NCI-H82 treated with DMSO at 0.1 percent for 48 hours (cell line): ENCODE data around the gene PRKG1.

Experiments used
- DNase-seq: peaks from one replicate; lab custom pipeline; 2025; ENCODE audit not compliant: unreplicated experiment; lab: John Stamatoyannopoulos, UW

The PRKG1 gene

DNA sequence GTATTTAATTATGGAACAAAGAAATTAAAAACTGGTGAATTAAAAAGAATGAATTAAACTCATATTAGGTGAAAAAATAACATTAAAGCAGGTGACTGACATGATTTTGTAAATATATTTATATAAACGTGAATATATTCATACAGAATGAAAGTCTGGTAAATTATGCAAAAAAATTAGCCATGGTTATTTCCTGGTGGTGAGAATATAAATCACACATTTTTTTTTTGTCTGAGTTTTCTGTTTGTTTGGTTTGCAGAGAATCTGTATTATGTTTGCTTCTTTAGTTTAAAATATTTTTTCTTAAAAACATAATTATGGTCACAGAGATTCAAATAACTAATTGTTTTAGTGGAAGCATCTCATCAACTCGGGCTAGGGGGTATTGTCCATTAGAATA, 698.1 kb downstream of the PRKG1 start:
- no peak for DNase-seq

DNA sequence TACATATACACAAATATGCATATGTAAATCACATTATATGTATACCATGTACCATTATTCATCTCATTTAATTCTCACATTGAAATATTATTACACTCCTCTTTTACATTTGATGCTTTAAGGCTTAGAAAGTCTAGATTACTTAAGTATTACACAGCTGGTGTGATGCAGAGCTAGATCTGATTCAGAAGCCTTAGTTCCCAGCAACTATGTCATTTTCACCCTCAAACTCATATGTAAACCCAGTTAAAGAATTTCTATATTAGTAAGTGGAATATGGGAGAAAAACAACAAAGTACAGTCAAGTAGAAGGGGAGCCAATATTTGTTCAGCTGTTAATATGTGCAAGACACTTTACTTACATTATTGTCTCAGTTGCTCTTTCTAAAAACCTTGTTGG, 699.4 kb downstream of the PRKG1 start:
- no peak for DNase-seq

DNA sequence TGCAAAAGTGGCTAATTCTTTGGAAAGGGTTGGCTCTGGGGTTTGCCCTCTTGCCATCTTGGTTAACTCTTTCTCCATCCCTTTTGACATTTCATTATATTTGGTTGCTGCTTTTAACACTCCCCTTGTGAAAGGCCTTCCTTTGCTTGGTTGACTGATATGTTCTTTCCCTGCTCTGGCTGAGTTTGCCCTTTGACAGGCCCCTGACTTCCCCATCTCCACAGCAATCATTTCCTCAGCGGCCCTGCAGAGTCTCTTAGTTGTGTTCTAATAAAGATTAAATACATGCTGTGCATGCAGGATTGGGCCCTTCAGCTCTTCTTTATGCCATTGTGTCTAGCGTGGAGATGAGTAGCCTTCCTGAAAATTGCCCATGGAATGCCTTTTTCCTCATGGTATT, 709.7 kb downstream of the PRKG1 start:
- no peak for DNase-seq

DNA sequence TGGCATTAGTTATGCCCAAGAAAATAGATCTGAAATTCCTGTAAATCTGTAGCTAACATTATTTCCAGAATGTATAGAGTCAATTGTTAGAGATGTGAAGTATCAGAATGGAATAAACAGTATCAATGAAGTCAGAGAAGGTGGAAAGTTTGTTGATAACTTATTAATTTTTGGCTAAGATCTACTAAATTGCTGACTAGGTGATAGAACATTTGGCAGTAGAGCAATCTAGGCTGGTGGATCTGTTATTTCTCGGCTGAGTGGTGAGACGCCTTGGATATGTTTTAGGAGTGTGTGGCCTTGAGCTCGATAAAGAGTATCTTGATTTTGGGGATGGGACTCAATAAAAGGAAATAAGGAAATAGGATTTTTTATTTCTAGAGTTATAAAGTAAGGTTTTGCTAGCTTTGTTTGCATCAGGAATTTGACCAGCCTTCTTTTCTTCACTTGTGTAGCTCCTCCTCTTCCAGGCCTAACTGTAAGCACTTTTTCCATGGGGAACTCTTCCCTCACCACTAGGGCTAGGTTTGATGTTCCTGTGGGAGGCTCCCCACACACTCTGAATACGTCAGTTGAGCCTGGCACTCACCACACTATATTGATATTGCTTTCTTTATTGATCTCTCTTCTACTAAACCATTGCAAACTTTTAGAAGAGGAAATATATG, 711.9 kb downstream of the PRKG1 start:
- no peak for DNase-seq

DNA sequence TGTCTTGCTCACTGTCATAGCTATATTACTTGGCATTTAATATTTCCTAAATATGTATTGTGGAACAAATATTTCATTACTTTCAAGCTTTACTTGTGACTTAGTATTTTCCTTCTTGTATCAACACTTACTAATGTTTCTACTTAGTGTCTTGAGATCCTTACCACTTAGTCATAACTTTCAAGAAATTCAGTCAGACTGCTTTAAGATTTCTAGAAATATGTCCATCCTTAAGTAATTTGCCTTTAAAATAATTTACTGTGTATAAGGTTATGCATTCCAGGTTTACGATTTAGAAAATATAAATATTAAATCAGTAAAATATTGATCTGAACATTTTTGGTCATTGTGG, 712.4 kb downstream of the PRKG1 start:
- DNase-seq, result no peak

DNA sequence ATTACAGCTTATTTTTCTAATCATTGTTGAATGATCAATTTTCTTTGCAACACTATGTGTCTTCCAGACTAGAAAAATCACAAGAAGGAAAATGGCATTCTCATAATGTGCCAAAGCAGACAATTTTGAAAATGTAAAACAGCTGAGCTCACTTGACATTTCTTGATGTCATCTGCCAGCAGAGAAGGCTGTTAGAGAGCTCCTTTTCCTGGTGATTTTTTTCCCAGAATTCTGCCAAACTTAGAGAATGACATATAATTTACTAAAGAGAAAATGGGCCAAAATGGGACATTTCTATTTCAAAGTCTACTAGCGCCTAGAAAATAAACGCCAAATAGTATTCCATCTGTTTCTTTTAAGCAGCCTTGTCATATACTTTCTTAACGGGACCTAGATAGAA, 714.0 kb downstream of the PRKG1 start:
- DNase-seq, result no peak

DNA sequence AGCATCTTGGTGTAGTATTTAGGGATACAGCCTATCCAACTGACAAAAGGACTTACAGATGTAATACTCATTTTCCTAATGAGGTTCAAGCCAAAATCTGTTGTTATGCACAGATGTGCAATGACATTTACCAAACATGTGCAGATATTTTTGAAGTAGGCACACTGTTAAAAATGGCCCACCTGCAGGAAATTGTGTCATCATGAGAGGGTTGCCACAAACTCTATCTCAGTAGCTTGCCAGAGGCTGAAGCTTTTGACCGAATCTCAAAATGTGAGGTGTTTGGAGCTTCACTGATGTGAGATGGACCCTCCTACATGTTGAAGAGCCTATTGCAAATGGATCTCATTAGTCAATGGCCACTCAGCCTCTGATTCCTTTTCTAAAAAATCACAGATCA, 714.8 kb downstream of the PRKG1 start:
- DNase-seq, result no peak

DNA sequence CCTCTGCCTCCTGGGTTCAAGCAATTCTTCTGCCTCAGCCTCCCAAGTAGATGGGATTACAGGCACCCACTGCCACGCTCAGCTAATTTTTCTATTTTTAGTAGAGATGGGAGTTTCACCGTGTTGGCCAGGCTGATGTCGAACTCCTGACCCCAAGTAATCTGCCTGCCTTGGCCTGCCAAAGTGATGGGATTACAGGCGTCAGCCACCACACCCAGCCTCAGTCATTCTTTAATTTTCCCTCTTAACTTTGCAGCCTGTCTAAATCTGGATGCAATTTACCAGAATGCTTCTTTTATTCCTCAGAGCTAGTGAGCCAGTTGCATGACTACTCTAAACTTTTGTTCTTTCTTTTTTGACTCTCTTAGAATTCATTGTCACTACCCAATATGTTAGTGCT, 715.6 kb downstream of the PRKG1 start:
- DNase-seq, result no peak

DNA sequence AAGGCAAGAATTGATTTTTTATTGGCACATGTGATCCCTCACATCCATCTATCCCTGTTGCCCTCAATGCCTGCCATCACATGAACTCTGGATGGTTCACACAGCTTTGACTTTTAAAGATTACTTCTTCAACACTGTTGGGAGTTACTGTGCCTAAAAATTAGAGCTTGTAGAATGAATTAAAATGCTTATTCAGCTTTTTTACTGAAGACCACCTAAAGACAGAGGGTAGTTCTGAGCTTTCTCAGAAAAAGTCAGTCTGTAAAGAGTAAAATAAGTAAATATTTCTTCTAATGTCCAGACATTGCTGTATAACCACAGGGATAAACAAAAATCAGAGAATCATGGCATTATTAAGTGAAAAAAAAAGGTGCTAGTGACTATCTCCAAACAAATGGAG, 718.4 kb downstream of the PRKG1 start:
- DNase-seq, result no peak

DNA sequence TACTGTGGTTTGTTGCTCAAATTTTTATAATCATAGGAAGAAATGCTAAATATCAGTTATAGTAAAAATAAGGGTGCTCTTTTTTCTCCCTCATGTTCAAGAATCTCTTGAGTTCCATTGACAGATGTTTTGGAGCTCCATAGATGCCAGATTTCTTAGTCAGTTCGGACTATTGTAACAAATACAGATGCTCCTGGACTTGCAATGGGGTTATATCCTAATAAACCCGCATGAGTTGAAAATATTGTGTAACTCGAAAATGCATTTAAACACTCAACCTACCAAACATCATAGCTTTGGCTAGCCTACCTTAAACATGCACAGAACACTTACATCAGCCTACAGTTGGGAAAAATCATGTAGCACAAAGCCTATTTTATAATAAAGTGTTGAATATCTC, 725.8 kb downstream of the PRKG1 start:
- no peak for DNase-seq

DNA sequence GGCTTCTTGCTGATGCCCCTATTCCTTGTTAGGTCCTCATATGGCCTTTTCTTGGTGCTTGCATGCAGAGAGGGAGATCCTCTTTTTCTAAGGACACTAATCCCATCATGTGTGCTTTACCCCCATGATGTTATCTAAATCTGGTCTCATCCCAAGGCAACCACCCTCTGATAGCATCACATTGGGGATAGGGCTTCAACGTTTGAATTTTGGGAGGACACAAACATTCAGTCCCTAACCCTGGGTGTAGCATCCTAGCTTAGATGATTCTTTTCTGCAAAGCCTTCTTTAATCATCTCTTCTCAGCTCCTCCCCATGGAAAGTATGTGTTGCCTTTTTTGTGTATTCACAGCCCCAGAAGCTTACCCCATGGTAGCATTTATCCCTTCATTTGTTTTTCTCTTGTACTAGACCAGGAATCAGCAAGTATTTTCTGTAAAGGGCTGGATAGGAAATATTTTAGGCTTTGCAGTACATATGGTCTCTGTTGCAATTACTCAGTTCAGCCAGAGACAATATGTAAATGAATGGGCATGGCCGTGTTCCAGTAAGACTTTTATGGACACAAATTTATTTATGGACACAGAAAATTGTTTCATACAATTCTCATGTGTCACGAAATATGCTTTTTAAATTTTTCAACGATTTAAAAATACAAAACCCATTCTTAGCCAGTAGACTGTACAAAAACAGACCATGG, 726.6 kb downstream of the PRKG1 start:
- DNase-seq, result no peak

DNA sequence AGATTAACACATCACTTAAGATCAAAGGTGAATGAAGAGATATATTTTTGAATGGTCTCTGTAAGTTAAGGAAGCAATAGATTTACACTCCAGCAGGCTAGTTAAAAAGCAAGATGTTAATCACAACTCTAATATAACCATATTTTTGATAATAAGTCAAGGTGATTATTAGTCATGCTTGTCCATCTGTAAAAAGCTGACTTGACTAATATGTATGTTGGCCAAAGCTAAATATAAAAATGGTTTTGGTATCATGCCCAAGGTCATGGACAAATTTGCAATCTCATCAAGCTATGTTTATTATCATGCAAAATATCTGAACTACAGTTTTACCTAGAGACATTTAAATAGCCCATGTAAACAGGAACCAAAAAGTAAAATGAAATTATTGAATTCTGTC, 727.7 kb downstream of the PRKG1 start:
- DNase-seq, result no peak

DNA sequence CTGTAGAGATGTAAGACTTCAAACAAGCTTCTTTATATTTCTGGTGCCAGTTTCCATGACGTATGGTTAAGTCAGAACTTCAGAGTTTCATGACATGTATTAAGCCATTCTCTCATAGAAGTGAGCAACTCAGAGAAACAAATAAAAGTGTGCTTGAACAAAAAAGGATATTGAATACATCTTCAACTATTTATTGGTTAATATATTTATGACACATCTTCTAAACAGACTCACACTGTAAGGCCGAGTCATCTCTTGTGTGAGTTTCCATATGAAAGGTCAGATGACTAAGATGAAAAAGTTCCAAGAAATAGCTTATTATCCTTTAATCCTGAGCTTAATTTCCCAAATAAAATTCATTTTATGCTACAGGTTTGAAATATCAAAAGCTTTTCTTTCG, 730.6 kb downstream of the PRKG1 start:
- DNase-seq, result no peak

DNA sequence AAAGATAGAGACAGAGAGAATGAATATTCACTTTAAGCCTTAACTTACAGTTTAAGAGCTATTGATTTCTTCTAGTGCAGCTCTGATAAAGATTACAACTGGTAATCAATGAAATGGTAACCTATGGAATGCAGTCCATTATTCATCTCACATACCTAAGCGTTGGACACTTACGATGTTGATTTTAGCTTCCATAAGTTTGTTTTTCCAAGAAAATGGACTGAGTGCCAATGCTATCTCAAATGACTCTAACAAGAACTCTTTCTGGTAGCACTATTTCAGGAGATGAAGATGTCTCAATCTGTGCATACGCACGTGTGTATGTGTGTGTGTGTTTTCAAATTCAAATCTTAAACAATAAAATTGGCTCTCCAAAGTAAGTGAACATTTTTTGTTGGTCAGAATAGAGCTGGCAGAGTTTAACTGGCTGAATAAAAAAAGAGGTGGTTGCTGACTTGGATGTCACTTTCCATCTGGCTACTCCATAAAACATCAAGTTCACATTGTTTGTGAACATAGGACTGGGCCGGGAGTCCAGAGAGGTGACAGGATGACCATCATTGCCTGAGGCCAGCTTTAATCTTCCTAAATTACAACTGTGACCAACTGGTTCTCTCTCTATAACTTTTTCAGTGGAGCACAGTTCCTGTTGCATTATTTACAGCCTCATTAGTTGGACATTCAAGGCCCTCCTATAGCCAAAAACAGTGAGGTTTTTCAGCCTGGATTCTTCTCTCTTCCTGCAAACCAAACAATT, 732.0 kb downstream of the PRKG1 start:
- no peak for DNase-seq

DNA sequence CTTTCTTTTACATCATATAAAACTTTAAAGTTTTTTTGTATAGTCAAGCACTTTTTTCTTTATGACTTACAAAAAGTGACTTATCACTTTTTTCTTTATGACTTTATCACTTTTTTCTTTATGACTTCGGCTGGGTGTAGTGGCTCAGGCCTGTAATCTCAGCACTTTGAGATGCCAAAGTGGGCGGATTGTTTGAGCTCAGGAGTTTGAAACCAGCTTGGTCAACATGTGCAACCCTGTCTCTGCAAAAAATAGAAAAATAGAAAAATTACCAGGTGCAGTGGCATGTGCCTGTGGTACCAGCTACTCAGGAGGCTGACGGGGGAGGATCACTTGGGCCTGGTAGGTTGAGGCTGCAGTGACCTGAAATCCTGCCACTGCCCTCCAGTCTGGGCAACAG, 733.9 kb downstream of the PRKG1 start:
- DNase-seq, result no peak

DNA sequence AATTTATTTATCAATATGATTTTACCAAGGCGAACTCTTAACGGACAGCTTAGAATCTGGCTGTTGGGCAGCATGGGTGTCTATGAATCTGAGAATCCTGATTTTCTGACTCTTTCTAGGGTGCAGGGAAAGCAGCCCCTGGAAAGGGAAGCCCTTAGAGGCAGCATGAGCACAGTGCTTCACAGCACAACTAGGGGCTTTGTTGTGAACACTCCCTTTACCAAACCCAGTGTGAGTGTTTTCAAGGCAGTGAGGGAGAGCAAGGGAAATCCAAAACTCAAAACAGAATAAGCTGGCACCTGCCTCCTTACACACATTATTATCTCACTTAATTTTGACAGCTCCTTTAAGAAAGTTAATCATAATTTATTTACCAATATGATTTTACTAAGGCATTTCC, 741.4 kb downstream of the PRKG1 start:
- no peak for DNase-seq

DNA sequence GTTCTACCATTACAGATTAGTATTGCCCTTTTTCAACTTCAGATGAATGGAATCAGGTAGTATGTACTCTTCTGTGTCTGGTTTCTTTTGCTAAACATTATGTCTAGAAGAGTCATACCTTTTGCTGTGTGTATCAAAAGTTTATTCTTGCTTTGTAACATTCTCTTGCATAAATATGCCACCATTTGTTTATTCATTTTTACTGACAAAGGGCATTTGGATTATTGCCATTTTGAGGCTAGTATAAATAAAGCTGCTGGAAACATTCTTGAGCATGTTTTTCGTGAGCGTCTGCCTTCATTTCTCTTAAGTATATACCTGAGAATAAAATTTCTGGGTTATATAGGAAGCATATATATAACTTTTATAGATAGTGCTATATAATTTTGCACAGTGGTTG, 746.8 kb downstream of the PRKG1 start:
- DNase-seq, result no peak

DNA sequence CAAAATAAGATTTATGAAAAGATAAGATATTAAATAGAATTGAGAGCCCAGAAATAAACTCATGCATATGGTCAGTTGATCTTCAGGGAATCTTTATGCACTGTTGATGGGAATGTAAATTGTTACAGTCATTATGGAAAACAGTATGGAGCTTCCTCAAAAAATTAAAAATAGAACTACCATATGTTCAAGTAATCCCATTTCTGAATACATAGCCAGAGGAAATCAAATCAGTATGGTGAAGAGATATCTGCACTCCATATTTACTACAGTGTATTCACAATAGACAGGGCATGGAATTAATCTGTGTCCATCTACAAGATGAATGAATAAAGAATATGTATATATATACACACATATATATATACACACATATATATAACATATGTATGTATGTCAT, 747.5 kb downstream of the PRKG1 start:
- DNase-seq, result no peak

DNA sequence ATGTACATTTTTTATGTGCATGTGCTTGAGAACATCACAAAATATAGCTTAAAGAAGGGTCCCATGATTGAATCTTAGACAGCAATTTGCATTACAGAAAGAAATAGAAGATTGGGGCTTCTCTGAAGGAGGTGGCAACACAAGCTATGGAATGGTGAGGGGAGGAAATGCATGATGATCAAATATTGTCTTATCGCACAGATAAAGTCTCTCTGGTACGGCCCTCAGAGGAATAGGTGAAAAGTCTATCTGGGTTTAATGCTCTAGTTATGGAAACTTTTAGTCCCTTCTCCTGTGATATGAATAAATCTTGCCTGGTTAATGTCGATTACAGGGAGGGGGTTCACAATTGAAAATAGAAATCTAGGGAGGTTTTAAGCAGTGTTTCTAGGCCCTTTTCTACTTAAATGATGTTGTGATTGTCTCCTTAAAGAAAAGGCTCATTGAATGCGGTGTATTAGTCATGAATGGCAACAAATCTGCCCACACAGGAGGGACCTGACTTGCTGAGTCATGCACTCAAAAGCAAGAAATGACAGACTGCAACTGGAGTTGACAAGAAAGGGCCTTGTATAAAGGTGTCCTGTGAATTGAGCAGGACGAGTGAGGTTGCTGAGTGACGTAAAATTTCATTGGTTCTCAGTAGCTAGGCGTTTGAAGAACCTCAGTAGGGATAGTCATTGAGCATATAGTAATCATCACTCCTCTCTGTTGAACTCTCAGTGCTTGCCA, 758.5 kb downstream of the PRKG1 start:
- no peak for DNase-seq

DNA sequence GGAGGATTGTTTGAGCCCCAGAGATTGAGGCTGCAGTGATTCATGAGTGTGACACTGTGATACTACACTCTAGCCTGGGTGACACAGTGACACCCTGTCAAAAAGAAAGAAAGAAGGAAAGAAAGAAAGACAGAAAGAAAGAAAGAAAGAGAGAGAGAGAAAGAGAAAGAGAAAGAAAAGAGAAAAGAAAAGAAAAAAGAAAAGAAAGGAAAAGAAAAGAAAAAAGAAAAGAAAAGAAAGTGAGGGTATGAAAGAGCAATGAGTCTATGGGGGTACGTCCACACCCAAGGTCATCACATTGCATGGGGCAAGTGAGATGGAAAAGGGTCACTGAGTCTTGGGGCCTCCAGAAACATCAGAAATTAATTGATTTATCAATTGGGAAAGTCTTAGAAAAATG, 760.3 kb downstream of the PRKG1 start:
- no peak for DNase-seq

DNA sequence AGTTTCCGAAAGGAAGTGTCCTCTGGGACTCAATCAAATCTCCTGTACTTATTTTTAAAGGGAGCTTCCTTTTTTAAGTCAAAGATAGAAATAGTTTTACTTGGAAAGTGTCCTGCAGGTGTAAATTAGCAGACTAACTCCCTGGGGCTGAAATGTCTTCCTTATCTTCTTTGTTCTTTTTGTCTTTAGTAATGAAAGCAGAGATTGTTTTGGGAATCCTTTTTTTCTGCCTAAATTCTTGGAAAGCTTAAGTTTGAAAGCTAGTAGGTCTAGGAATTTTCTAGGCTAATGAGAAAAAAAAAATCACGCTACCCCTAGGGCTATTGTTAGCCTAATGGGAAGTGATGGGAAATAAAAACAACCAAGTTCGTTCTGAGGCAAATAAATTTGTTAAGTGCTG, 764.2 kb downstream of the PRKG1 start:
- DNase-seq, result no peak

DNA sequence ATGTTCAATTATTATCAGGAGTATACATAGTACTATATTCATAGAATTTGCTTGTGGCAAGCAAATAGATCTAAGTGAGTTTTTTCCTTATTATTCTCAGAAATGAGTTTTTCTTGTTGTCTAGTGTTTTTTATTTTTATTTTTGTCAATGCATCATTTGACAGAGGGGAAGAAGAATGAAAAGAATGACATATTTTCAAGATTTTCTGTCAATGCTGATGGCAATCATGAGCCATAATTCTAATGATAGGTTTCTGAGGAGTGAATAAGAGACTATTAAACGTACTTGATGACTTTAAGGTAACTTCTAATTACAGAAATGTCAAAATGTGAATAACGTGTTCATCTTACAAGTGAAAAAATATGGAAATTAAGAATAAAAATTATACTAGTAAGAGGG, 769.7 kb downstream of the PRKG1 start:
- no peak for DNase-seq
